SK-N-SH treated with all-trans-retinoic acid at 6 μM for 48 hours (cell line): ENCODE data around the gene RPTN.

Source experiments
- BACH2 ChIP-seq: fragments of 250-450 bp; sonication (Bioruptor Pico); IDR thresholded peaks from 2 replicates; pipeline ENCODE4 v1.9.0; 2021; ENCODE audit warnings: mild to moderate bottlenecking, borderline replicate concordance
- RARB ChIP-seq: fragments of 250-450 bp; sonication (Bioruptor Pico); IDR thresholded peaks from 2 replicates; pipeline ENCODE4 v1.8.0; 2021; ENCODE audit warnings: mild to moderate bottlenecking, moderate library complexity
- TCF4 ChIP-seq: fragments of 250-450 bp; sonication (Bioruptor Pico); IDR thresholded peaks from 2 replicates; pipeline ENCODE4 v1.8.0; 2021; ENCODE audit warnings: mild to moderate bottlenecking, moderate library complexity, borderline replicate concordance
- TOX ChIP-seq: fragments of 250-450 bp; sonication (Bioruptor Pico); IDR thresholded peaks from 2 replicates; pipeline ENCODE4 v1.8.0; 2021; ENCODE audit warnings: mild to moderate bottlenecking, moderate library complexity, borderline replicate concordance
- ZC3H10 ChIP-seq: fragments of 250-450 bp; sonication (Bioruptor Pico); IDR thresholded peaks from 2 replicates; pipeline ENCODE4 v1.5.1; 2021; ENCODE audit warnings: mild to moderate bottlenecking, moderate library complexity
- ZFP3 ChIP-seq: fragments of 250-450 bp; sonication (Bioruptor Pico); IDR thresholded peaks from 2 replicates; pipeline ENCODE4 v1.5.0; 2020; ENCODE audit warnings: mild to moderate bottlenecking, moderate library complexity
- ZFP30 ChIP-seq: fragments of 450-650 bp; formaldehyde crosslinking; IDR thresholded peaks from 2 replicates; pipeline ENCODE4 v1.5.0; 2022; ENCODE audit warnings: mild to moderate bottlenecking, moderate library complexity
- ZNF70 ChIP-seq: fragments of 450-650 bp; formaldehyde crosslinking; IDR thresholded peaks from 2 replicates; pipeline ENCODE4 v1.5.0; 2020; ENCODE audit warnings: mild to moderate bottlenecking, moderate library complexity
- ZNF8 ChIP-seq: fragments of 450-650 bp; formaldehyde crosslinking; IDR thresholded peaks from 2 replicates; pipeline ENCODE4 v1.5.0; 2020; ENCODE audit warnings: mild to moderate bottlenecking, moderate library complexity
- TF ChIP-seq, protein P1 (sequence below): fragments of 250-450 bp; sonication (Bioruptor Pico); IDR thresholded peaks from 2 replicates; pipeline ENCODE4 v1.8.0; 2020; ENCODE audit warnings: mild to moderate bottlenecking, moderate library complexity, borderline replicate concordance

- TF ChIP-seq, protein P1, sequence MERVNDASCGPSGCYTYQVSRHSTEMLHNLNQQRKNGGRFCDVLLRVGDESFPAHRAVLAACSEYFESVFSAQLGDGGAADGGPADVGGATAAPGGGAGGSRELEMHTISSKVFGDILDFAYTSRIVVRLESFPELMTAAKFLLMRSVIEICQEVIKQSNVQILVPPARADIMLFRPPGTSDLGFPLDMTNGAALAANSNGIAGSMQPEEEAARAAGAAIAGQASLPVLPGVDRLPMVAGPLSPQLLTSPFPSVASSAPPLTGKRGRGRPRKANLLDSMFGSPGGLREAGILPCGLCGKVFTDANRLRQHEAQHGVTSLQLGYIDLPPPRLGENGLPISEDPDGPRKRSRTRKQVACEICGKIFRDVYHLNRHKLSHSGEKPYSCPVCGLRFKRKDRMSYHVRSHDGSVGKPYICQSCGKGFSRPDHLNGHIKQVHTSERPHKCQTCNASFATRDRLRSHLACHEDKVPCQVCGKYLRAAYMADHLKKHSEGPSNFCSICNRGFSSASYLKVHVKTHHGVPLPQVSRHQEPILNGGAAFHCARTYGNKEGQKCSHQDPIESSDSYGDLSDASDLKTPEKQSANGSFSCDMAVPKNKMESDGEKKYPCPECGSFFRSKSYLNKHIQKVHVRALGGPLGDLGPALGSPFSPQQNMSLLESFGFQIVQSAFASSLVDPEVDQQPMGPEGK (CRISPR knock-in tag) = no peak
- no peak for TF ChIP-seq TCF4 (CRISPR knock-in tag)
- no peak for TF ChIP-seq TOX (CRISPR knock-in tag)
- no peak for TF ChIP-seq ZFP3 (CRISPR knock-in tag)
- no peak for TF ChIP-seq ZNF70 (CRISPR knock-in tag)
- no peak for TF ChIP-seq BACH2 (CRISPR knock-in tag)
- no peak for TF ChIP-seq ZFP30 (CRISPR knock-in tag)
- no peak for TF ChIP-seq RARB (CRISPR knock-in tag)
- TF ChIP-seq ZNF8 (CRISPR knock-in tag) = no peak
- no peak for TF ChIP-seq ZC3H10 (CRISPR knock-in tag)
Observed at GRCh38 chr1:152115344-152115743, 43.7 kb downstream of the RPTN start, which contains the start of gene TCHH.
